HCT116 (cell line): ENCODE measurements around the gene COMMD1. TPM values are rescaled to one million over a fixed set of nuclear protein-coding genes. Genes with fewer than 3 reads are reported as not detected.

Source experiments
- ATAC-seq: fragments of 200-7000 bp; cut with Tn5 transposase; 2 replicates; pipeline ENCODE4 v1.9.1; 2020; ENCODE audit warnings: mild to moderate bottlenecking, moderate library complexity
- BruUV-seq: library from RNA; stranded (reverse); fragments of 400-500 nt; replicated peaks from 2 replicates; lab custom pipeline; 2021; lab: Mats Ljungman, UMichigan
- CTCF ChIA-PET: fragments of 300-600 bp; sonication (Branson Sonifier 250); formaldehyde crosslinking; loops from one replicate; lab custom pipeline; 2021; ENCODE audit warnings: antibody characterized with exemption; lab: Charles Lee
- POLR2A ChIA-PET: fragments of 300-600, 350-600 bp; sonication (Branson Sonifier 250); formaldehyde crosslinking; loops from one replicate; lab custom pipeline; 2021; ENCODE audit warnings: antibody characterized with exemption; lab: Charles Lee
- RAD21 ChIA-PET, 2 experiments: fragments of 300-600 bp; sonication (Branson Sonifier 250); formaldehyde crosslinking; loops; one replicate each; lab custom pipeline; 2023; ENCODE audit warnings: low total read pairs in 2 of 2; ENCODE audit not compliant: uncharacterized antibody in 2 of 2, unreplicated experiment in 2 of 2, low non-redundant PET in 1 of 2; lab: Charles Lee
- DNase-seq: peaks from one replicate; pipeline ENCODE4 v3.0.0-alpha.2; 2010; ENCODE audit warnings: low read depth, low spot score
- H2AFZ ChIP-seq: fragments of 200-600 bp; shearing (Covaris generic), sonication (generic); 2 replicates; pipeline ENCODE4 v1.6.1; 2017; ENCODE audit warnings: low read depth, mixed run types, mixed read lengths, antibody characterized with exemption, low read length; ENCODE audit not compliant: poor library complexity, severe bottlenecking
- H3K27ac ChIP-seq: 2 replicates; pipeline ENCODE4 v1.5.1; 2012; ENCODE audit warnings: low read depth, low read length
- H3K27me3 ChIP-seq: fragments of 200-600 bp; sonication (generic); 2 replicates; pipeline ENCODE4 v1.6.1; 2016; ENCODE audit warnings: mixed run types, low read length, mixed read lengths; ENCODE audit not compliant: insufficient read depth
- H3K36me3 ChIP-seq, 2 experiments: fragments of 200-500 bp in 1 of 2; fragments of 200-600 bp in 1 of 2; sonication (Bioruptor generic) in 1 of 2; sonication (generic) in 1 of 2; 2 replicates each; pipeline versions ENCODE4 v1.5.1 to v1.6.1; 2014 to 2016; ENCODE audit warnings: low read length in 2 of 2, inconsistent platforms in 1 of 2, mixed read lengths in 1 of 2, mixed run types in 1 of 2; ENCODE audit not compliant: insufficient read depth in 2 of 2, control insufficient read depth in 1 of 2
- H3K4me1 ChIP-seq, 2 experiments: fragments of 200-600 bp in 1 of 2; sonication (generic) in 1 of 2; 2 replicates each; pipeline versions ENCODE4 v1.5.1 to v1.6.1; 2012 to 2017; ENCODE audit warnings: low read length in 2 of 2, inconsistent platforms in 1 of 2, mild to moderate bottlenecking in 1 of 2, mixed read lengths in 1 of 2, mixed run types in 1 of 2, moderate library complexity in 1 of 2; ENCODE audit not compliant: insufficient read depth in 2 of 2, control insufficient read depth in 1 of 2
- H3K4me2 ChIP-seq: fragments of 200-600 bp; sonication (generic); 2 replicates; pipeline ENCODE4 v1.6.1; 2017; ENCODE audit warnings: mixed run types, low read length, mixed read lengths
- H3K4me3 ChIP-seq, 2 experiments: fragments of 200-600 bp in 1 of 2; sonication (generic) in 1 of 2; replicated peaks in 1 of 2; 2 replicates each; pipeline ENCODE4 v1.5.1; 2011 to 2016; ENCODE audit warnings: low read length in 2 of 2, control low read depth in 1 of 2, low read depth in 1 of 2, mild to moderate bottlenecking in 1 of 2, mixed read lengths in 1 of 2, mixed run types in 1 of 2
- H3K79me2 ChIP-seq: fragments of 200-600 bp; sonication (generic); 2 replicates; pipeline ENCODE4 v1.6.1; 2017; ENCODE audit warnings: mild to moderate bottlenecking, mixed run types, low read length, moderate library complexity, mixed read lengths; ENCODE audit not compliant: insufficient read depth
- H3K9ac ChIP-seq: fragments of 200-600 bp; sonication (generic); 2 replicates; pipeline ENCODE4 v1.6.1; 2016; ENCODE audit warnings: low read length, mixed read lengths
- H3K9me2 ChIP-seq: fragments of 200-600 bp; sonication (generic), shearing (Covaris generic); 2 replicates; pipeline ENCODE4 v1.6.1; 2017; ENCODE audit warnings: mixed run types, mild to moderate bottlenecking, moderate library complexity; ENCODE audit not compliant: insufficient read depth
- H3K9me3 ChIP-seq, 2 experiments: fragments of 200-500 bp in 1 of 2; fragments of 200-600 bp in 1 of 2; sonication (Bioruptor generic) in 1 of 2; sonication (generic) in 1 of 2; 2 replicates each; pipeline ENCODE4 v1.6.1; 2014 to 2017; ENCODE audit warnings: low read length in 2 of 2, mixed read lengths in 2 of 2, inconsistent platforms in 1 of 2, low read depth in 1 of 2, mild to moderate bottlenecking in 1 of 2, mixed run types in 1 of 2, moderate library complexity in 1 of 2; ENCODE audit not compliant: control insufficient read depth in 1 of 2, insufficient read depth in 1 of 2
- H4K20me1 ChIP-seq: fragments of 200-600 bp; sonication (generic), shearing (Covaris generic); 2 replicates; pipeline ENCODE4 v1.6.1; 2017; ENCODE audit warnings: mixed run types, mild to moderate bottlenecking, moderate library complexity; ENCODE audit not compliant: insufficient read depth
- CBX3 ChIP-seq: IDR thresholded peaks from 2 replicates; pipeline ENCODE4 v1.6.1; 2012; ENCODE audit warnings: low read depth
- ELF1 ChIP-seq: IDR thresholded peaks from 2 replicates; pipeline ENCODE4 v1.6.1; 2012; ENCODE audit warnings: low read depth, borderline replicate concordance
- EZH2phosphoT487 ChIP-seq: fragments of 200-600 bp; IDR thresholded peaks from 2 replicates; pipeline ENCODE4 v1.6.1; 2018; ENCODE audit warnings: antibody characterized with exemption, borderline replicate concordance
- POLR2A ChIP-seq: IDR thresholded peaks from 2 replicates; pipeline ENCODE4 v1.7.0; 2011; ENCODE audit warnings: borderline replicate concordance; ENCODE audit not compliant: insufficient read depth, insufficient read length; ENCODE audit errors: extremely low read depth
- POLR2AphosphoS5 ChIP-seq: IDR thresholded peaks from 2 replicates; pipeline ENCODE4 v1.6.1; 2011; ENCODE audit warnings: mild to moderate bottlenecking, low read depth, low read length, moderate library complexity
- SIN3A ChIP-seq: IDR thresholded peaks from 2 replicates; pipeline ENCODE4 v1.6.1; 2012; ENCODE audit warnings: low read depth
- SP1 ChIP-seq: IDR thresholded peaks from 2 replicates; pipeline ENCODE4 v1.6.1; 2012; ENCODE audit warnings: low read depth
- TCF7L2 ChIP-seq: IDR thresholded peaks from 2 replicates; pipeline ENCODE4 v1.7.0; 2011; ENCODE audit warnings: borderline replicate concordance, inconsistent platforms; ENCODE audit not compliant: insufficient read depth, insufficient read length; ENCODE audit errors: extremely low read depth
- YY1 ChIP-seq: IDR thresholded peaks from 2 replicates; pipeline ENCODE4 v1.6.1; 2011; ENCODE audit warnings: low read length, low read depth, moderate library complexity, mild to moderate bottlenecking; ENCODE audit not compliant: insufficient replicate concordance; ENCODE audit errors: extremely low read depth
- ZFX ChIP-seq: fragments of 450-650 bp; IDR thresholded peaks from 2 replicates; pipeline ENCODE4 v1.6.1; 2017
- ZNF274 ChIP-seq: fragments of 200-500 bp; sonication (Bioruptor generic); IDR thresholded peaks from 2 replicates; pipeline ENCODE4 v1.6.1; 2014; ENCODE audit warnings: mild to moderate bottlenecking, low read depth, low read length, inconsistent platforms
- intact Hi-C: fragments of 100-400 bp; cut with micrococcal nuclease; formaldehyde crosslinking; loops from 2 replicates; pipeline ENCODE4 v1.10.0; 2022
- total RNA-seq: library from RNA; stranded (reverse); gene quantifications from one replicate; pipeline ENCODE4 v1.2.1, GENCODE V29; 2021; ENCODE audit not compliant: unreplicated experiment
- TF ChIP-seq, protein P1 (sequence below): IDR thresholded peaks from 2 replicates; pipeline ENCODE4 v1.6.1; 2012
- TF ChIP-seq, protein P2 (sequence below), 3 experiments: fragments of 200-600 bp in 1 of 3; sonication (generic) in 1 of 3; IDR thresholded peaks in 2 of 3; conservative IDR thresholded peaks in 1 of 3; 2 replicates each; pipeline ENCODE4 v1.5.1; 2012 to 2017; ENCODE audit warnings: low read depth in 2 of 3, low read length in 2 of 3, antibody characterized with exemption in 1 of 3, borderline replicate concordance in 1 of 3, control low read depth in 1 of 3, mild to moderate bottlenecking in 1 of 3, mixed read lengths in 1 of 3, mixed run types in 1 of 3, moderate library complexity in 1 of 3; ENCODE audit not compliant: insufficient read depth in 1 of 3
- TF ChIP-seq, protein P3 (sequence below): IDR thresholded peaks from 2 replicates; pipeline ENCODE4 v1.6.1; 2011; ENCODE audit warnings: mild to moderate bottlenecking, low read length, moderate library complexity; ENCODE audit not compliant: insufficient replicate concordance; ENCODE audit errors: extremely low read depth

The COMMD1 gene
- total RNA-seq, 1 experiment from 2014 or later, result 16.1 TPM

DNA sequence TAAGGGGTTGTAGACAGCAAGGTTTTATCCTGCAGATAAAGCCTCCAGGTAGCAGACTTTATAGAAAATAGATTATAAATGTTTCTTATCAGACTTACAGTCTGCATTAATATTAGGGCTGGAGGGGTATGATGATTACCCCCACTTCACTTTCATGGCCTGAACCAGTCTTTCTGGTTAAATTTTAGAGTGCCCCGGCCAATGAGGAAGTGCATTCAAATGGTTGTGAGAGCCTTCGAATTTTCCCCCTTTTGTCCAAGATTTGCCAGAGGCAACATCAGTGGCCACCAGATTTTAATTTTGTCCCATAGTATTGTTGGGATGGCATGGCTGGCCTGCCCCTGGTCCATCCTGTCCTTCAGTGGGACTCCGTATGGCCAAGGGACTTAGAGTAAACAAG, 31.6 kb downstream of the COMMD1 start (continued):
- no peak for TF ChIP-seq TCF7L2
- TF ChIP-seq YY1, result no peak
- TF ChIP-seq ZFX, result no peak
- TF ChIP-seq, protein P1, sequence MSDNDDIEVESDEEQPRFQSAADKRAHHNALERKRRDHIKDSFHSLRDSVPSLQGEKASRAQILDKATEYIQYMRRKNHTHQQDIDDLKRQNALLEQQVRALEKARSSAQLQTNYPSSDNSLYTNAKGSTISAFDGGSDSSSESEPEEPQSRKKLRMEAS, result no peak
- no peak for TF ChIP-seq EZH2phosphoT487

DNA sequence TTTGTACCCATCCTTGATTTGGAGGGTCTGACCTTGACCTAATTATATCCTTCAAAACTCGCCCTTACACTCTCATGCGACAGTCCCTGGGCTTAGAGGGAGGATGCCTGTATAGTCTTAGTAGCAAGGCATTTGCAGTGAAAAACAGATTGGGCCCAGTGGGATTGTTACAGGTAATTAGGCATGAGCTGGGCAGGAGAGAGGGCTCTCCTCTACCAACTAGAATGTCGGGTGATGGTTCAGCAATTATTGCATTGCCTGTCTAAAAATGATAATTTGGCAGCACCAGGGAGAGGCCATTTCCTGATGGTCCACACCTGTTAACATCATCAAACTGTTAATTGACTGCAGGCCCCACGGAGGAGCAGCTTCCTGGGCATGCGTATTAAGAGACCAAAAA, 32.4 kb downstream of the COMMD1 start:
- Histone ChIP-seq H2AFZ (no peak overlapping the region), H3K9me3 (no peaks in the 10 kb centered on the region), H3K4me1 (peaks cover 4 to 7% of the 10 kb centered on the region in 2 experiments), H3K9ac (no peak overlapping the region), H3K36me3 (no peaks in the 10 kb centered on the region), H3K79me2 (no peaks in the 10 kb centered on the region), H3K4me2 (no peak overlapping the region), H3K4me3 (no peak overlapping the region), H3K27me3 (no peaks in the 10 kb centered on the region), H4K20me1 (no peaks in the 10 kb centered on the region), H3K27ac (no peak overlapping the region), H3K9me2 (no peaks in the 10 kb centered on the region)
- no peak for ATAC-seq
- POLR2A ChIA-PET, result no interaction called here
- RAD21 ChIA-PET, result no interaction called here
- no peak for DNase-seq
- no TSS peak for BruUV-seq
- CTCF ChIA-PET, result no interaction called here
- intact Hi-C loops, result no loop called here
- no peak for TF ChIP-seq TCF7L2
- TF ChIP-seq ZNF274, result no peak
- no peak for TF ChIP-seq YY1
- TF ChIP-seq, protein P1, result no peak
- TF ChIP-seq, protein P2, sequence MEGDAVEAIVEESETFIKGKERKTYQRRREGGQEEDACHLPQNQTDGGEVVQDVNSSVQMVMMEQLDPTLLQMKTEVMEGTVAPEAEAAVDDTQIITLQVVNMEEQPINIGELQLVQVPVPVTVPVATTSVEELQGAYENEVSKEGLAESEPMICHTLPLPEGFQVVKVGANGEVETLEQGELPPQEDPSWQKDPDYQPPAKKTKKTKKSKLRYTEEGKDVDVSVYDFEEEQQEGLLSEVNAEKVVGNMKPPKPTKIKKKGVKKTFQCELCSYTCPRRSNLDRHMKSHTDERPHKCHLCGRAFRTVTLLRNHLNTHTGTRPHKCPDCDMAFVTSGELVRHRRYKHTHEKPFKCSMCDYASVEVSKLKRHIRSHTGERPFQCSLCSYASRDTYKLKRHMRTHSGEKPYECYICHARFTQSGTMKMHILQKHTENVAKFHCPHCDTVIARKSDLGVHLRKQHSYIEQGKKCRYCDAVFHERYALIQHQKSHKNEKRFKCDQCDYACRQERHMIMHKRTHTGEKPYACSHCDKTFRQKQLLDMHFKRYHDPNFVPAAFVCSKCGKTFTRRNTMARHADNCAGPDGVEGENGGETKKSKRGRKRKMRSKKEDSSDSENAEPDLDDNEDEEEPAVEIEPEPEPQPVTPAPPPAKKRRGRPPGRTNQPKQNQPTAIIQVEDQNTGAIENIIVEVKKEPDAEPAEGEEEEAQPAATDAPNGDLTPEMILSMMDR (IDR thresholded peaks at IDR 0.05 in 2 of 3, conservative IDR thresholded peaks at IDR 0.05 in 1 of 3; ENCODE audit: borderline replicate concordance in 1 of 3, insufficient read depth in 1 of 3, low read depth in 2 of 3, low read length in 2 of 3), result no peak
- no peak for TF ChIP-seq ELF1
- no peak for TF ChIP-seq SP1
- TF ChIP-seq, protein P3, sequence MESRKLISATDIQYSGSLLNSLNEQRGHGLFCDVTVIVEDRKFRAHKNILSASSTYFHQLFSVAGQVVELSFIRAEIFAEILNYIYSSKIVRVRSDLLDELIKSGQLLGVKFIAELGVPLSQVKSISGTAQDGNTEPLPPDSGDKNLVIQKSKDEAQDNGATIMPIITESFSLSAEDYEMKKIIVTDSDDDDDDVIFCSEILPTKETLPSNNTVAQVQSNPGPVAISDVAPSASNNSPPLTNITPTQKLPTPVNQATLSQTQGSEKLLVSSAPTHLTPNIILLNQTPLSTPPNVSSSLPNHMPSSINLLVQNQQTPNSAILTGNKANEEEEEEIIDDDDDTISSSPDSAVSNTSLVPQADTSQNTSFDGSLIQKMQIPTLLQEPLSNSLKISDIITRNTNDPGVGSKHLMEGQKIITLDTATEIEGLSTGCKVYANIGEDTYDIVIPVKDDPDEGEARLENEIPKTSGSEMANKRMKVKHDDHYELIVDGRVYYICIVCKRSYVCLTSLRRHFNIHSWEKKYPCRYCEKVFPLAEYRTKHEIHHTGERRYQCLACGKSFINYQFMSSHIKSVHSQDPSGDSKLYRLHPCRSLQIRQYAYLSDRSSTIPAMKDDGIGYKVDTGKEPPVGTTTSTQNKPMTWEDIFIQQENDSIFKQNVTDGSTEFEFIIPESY, result no peak
- no peak for TF ChIP-seq POLR2AphosphoS5
- TF ChIP-seq POLR2A, result no peak
- no peak for TF ChIP-seq CBX3
- no peak for TF ChIP-seq EZH2phosphoT487
- TF ChIP-seq SIN3A, result no peak
